Activated naive CD4-positive, alpha-beta T cell treated with anti-CD3 and anti-CD28 coated beads, Interleukin-2, amount 50 U/mL, for 16 hours (primary cell): Measurements from ENCODE around the gene PIP5K1B.

ENCODE experiments used
- DNase-seq: peaks from one replicate; pipeline ENCODE4 v3.0.0-alpha.2; 2020

The PIP5K1B gene

DNA sequence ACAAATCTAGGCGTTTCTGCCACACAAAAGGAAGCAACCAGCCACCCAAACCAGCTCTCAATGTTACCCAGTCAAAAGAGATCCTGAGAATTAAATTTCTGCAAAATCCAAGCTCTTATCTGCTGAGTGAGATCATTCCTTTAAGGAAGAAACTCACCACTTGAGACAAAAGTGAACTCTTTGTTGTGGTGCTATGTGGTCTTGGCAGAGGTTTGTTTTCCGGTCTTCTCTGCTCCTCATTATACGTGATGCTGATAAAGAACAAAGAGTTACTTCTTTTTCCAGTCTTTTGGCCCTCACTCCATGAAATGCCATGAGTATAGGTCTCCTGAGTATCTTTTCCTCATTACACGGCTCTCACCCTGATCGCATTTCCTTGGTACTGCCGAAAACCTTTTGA is 226.8 kb downstream of the PIP5K1B start:
- no peak for DNase-seq

DNA sequence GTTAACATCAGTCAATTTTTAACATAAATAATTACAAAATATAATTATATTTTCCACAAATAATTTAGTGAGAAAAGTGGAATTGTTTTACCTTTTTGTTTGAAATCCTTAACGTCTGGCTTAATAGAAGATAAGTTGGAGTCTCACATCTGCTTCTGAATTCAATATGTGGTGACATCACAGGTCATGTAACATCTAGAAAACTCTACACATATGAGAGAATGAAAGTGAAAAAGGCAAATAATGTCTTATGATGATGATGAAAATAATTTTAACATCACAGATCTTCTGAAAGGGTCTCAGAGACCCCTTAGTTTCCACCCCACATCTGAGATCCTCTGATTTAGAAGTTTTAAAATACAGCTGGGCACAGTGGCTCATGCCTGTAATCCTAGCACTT is 227.4 kb downstream of the PIP5K1B start:
- DNase-seq, result no peak

DNA sequence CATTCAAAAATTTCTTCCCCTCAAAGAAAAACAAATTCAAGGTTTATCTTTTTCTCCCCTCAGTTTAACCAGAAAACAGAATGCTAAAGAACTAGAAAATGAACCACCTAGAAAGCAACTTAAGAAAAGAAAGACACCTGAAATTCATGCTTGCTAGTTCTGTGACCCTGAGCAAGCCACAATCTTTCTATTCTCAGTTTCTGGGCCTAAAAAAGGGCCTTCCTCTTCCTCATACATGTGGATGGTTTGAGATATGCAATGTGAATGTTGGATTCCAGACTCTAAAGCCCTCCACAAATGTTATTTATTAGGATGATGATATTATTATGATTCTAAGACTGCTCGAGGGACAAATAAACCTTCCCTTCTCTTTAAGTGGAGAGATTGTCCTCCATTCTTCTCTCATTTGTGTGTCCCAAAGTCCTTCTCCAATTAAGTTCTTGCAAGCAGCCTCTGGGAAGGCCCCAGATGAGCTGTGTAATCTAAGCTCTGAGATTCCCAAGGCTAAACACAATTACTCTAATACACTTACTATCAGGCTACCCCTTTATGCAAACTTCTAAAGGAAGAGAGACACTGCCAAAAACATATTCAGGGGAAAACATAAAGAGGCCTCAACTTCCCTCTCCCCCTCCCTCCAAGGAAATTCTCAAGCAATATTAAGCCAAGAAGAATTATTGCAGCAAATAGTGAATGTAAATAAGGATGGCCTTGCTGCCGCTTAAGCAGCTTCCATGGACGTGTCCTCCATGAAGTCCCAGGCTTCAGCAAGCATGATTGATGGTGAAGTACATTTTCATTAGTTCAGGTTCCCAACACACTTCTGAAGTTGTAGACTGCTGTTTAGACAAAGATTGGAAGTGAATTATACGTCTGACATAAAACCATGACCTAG is 228.6 kb downstream of the PIP5K1B start:
- DNase-seq, result no peak

DNA sequence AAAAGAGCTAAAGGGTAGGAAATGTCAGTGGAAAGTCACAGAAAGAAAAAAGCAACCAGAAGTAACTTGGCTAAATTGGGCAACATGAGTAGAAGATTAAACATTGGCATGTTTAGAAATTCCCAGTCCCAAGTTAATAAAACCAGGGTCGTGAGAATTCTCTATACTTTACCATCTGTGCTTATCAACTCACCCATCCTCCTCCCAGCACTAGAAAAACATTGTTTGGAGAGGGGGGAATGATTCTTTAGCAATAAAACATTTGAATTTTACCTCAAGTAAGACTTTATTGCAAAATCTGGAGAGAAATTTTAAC is 229.2 kb downstream of the PIP5K1B start:
- no peak for DNase-seq

DNA sequence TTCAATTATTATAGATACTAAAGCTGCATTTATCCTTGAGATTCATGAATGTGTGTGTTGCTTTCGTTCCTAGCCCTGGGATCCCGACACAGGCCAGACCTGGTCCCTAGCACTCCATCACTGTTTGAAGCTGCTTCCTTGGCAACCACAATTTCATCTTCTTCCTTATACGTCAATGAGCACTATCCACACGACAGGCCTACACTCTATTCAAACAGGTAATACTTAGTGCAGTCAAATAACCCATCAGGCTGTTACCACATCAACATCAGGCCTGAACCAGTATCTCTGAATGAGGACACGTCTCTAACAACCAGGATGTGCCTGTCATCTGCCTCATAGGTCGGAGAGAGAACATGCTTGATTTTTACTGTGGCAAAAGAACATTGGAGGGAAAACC is 235.5 kb downstream of the PIP5K1B start:
- no peak for DNase-seq

DNA sequence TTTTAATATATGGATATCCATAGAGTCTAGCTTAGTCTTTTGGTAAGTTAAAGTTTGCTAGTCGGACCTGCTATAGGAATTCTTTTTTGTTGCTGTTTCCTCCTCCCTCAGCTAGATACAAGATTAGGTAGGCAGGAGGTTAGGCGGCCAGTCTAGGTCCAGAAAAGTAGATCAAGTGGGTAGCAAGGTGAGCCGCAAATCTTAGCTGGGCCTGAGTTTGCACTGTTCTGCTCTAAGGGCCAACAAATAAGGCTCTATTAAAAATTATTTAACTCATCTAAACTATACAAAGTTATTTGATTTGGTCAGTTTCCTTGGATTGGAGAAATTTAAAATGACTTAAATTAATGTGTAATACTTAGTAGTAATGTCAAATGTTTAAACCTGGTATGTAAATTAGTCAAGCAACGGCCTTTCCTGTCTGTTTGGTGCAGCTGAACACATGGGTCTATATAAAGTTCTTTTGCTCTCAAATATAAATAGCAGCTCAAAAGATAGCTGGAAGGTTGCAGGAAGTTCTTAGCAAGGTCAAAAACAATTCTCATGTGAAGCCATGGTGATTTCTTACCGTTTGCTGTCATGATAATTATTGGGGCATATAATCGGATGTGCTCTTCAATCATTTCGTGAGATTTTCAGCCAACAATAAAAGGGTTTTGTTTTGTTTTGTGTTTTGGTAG is 236.9 kb downstream of the PIP5K1B start:
- DNase-seq, result no peak

DNA sequence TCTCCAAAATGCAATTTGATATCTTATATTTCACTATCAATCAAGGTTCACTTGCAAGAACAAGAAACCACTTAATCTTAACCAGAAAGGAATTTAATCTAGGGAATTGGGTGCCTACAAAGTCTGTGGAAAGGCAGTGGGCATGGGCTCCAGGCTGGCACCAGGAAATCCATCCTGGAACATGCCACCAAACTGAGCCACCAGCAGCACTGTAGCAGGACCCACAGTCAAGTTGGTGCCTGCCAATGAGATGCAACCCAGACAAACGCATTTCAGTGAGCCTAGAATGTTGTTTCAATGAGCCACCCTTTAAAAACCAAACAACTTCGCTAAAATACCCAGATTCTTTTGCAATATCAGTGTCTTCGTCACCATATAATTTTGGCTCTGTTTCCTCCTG is 237.8 kb downstream of the PIP5K1B start:
- DNase-seq, result no peak

DNA sequence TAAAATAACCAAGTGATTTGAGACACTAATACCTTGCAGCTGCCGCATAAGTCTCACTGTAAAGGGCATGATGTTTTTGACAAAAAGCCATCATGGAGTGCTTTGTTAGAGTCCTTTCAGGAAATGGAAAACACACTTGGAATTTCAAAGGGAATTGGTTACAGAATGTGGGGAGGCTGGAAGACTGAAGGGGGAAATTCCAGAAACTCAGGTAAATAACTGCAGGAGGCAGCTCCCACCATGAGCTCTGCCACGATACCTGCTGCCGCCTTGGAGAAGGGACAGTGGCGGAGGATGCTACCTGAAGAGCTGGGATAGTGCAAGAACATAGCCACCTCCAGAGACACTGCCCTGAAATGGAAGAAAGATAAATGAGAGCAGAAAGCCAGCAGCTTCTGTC is 242.0 kb downstream of the PIP5K1B start:
- DNase-seq, result no peak

DNA sequence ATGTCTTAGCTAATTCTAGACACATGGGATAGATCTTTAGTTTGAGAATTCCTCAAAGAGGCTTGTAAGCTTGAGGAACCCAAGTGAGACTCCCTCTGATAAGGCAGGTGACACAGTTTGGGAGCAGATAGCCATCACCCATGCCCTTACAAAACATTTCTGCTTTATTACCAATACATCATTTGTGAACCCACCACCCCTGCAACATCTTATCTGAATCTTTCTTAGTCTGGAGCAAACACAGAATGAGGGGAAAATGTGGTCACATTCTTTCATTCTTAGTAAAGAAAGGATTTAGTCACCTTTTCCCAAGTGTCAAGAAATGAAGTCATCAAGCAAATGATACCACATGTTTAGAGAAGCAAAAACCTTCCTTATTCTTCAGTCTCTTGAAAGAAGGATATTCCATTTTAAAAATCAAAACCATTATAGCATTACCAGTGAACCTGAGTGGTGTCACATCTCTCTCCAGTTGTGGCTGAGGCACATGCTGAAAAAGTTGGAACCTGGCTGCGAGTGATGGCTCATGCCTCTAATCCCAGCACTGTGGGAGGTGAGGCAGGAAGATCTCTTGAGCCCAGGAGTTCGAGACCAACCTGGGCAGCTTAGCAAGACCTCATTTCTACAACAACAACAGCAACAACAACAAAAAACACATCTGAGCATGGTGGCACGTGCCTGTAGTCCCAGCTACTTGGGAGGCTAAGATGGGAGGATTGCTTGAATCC is 243.0 kb downstream of the PIP5K1B start:
- DNase-seq, result no peak

DNA sequence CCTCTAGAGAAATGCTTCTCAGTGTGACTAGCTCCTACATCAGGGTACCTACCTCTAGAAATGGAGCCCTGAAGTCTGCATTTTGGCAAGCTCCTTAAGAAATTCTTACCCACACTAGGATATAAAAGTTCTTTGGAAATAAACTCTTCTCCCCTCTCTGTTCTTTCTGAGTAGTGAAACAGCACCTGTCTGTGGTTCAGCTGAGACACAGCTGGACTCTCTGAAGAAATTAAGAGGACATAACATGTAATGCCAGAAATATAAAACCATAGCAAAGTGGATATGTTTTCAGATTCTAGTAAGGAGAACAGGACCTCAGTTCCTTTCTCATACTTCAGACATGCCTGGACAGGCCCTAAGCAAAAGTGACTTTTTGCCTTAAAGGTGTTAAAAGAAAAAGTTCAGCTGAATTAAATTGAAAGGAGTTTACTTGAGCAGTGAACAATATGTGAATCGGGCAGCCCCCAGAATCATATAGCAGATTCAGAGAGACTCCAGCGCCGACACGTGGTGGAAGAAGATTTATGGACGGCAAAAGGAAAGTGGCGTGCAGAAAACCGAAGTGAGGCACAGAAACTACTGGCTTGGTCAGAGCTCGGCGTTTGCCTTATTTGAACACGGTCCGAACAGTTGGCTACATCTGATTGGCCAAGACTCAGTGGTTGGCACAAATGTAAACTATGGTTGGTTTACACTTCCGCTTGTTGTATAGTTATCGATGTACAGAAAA is 244.4 kb downstream of the PIP5K1B start:
- DNase-seq, result peak; percentile 24

DNA sequence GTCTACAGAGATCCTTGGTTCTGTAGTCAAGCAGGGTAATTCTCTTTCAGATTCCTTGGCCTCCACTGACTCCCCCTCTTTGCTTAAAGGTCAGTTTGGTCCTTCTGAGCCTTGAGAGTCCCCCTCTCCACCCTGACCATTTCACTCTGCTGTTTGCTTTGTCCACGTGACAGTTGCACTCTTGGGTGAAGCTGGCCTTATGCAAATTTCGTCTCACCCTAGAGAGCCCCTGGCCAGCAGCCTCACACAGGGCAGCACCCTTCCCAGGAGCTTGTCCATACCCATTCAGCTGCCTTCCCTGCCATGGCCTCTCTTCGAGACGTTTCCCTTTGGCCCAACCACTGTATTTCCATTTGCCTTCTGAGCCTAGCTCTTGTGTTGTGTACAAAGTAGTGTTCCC is 245.1 kb downstream of the PIP5K1B start:
- DNase-seq, result no peak

DNA sequence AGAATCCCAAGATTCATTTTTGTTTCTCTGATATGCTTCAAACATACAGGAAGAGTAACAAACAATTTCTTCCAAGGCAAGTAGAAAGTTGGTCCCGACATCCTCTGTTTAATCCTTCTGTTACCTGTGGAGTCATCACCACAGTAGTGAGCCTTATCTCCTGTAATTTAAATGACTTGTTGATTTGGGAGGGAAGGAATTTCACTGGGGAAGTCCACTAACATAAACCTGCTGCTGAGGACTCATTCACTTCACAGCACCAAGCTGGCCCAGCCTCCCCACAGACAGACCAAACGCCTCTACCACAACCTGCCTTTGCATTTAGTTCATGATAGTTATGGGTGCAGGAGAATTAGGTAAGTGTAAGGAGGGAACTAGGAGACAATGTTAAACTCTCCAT is 245.6 kb downstream of the PIP5K1B start:
- no peak for DNase-seq

DNA sequence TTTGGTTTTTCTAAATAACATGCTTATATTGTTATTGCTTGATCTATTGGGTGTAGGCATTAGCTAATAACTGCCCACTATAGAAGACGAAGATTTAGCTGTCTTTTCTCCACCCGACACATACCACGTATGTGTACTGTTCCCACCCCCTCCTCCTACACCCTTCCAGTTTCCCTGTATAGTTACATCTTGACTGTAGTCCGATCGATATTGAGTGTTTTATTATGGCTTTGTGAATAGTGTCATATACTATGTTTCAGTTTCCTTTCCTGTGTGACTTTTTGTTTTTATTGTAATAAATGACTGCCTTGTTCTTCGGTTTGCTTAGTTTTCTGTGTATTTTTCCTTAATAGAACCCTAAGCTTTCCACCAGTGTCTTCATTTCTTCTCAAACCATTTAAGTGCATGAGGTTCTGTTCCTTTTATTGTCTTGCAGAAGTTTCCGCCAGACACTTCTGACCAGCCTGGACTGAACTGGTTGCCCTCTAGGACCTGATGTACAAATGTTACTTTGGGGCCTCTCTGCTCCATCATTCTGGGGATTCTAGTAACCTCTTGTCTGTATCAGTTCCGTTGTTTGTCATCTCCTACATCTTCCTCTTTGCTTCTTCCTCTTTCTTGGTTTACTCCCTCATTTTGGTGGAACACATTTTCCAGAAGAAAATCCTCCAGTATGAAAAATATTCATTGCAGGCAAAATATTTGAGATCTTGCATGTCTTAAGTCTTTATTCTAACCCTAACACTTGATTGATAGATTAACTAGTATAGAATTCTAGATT is 247.0 kb downstream of the PIP5K1B start:
- DNase-seq, result no peak

DNA sequence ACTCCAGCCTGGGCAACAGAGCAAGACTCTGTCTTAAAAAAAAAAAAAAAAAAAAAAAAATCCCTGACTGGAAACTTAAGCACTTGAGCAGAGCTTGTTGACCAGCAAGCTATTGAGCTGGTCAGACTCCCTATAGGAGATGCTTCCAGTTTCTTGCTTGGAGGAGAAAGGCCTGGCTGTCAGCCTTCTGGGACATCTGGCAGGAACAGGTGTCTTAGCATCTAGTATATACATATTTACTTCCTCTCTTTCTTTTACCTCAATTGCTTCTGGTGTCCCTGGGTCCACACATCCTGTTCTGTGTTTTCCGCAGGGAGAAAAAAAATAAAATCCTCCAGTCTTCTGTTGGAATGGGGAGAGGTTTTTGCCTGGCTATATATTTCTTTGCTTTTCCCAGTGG is 248.7 kb downstream of the PIP5K1B start:
- DNase-seq, result no peak

DNA sequence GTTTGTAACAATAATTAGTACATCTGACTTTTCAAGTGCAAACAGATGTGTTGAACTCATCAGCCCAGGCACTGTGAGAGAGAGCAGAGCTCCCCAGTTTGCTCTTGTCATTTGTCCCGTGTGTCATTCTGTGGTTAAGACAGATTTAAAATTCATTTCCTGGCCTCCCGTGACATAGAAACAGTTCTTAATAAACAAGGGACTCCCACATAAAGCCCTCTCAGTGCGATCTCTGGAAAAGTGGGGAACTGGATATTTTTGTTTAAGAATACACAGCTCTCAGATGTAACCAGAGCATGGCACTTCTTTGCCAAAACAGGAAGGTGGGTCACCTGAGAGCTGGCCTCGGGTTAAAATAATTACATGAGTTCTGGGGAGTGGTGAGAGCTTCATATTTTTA is 250.3 kb downstream of the PIP5K1B start:
- DNase-seq, result no peak

DNA sequence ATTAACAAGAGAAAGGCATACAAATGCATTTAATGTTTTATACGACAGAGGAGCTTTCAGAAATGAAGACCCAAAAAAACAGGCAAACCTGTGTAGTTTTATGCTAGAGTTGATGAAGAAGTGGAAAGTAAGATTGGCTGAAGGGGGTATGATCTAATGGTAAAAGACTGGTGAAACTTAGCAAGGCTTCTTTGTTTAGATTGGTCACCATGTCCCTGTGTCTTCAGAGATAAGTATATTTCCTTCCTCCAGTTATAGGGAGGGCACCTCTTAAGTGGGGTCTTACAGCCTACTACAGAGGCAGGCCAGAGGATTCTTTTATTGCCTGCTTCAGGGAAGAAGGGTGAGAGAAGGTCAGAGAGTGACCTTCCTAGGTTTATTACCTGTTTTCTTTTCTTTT is 252.4 kb downstream of the PIP5K1B start:
- no peak for DNase-seq

DNA sequence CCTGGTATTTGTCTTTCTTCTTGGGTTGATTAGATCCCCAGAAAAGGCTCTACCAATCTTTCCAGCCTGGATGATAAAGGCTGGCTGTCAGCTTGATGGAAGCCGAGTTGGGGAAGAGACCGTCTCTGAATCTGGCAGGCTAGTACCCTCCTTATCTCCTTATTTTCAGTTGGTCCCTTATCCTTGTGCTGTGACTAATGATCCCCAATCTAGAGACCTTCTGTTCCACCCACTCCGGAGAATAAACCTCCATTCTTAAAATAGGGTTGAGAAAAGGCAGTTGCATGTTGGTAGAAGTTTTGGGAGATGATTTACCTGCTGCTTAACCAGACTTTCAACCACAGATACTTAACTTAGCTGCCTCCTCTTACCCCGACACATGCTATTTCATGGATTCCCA is 256.5 kb downstream of the PIP5K1B start:
- DNase-seq, result no peak

DNA sequence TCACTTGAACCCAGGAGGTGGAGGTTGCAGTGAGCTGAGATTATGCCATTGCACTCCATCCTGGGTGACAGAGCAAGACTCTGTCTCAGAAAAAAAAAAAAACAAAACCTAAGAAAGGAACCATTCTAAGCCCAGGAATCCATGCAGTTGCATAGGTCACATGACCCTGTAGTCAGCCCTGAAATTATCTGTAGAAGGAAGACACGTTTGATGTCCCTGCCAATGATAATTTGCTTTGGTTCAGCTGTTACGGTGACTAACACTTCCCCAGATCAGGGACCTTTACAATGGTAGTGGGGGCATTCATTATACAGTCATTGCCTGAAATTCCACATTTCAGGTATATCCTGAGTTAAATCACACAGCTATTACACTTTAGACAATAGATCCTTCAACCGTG is 258.4 kb downstream of the PIP5K1B start:
- DNase-seq, result no peak

DNA sequence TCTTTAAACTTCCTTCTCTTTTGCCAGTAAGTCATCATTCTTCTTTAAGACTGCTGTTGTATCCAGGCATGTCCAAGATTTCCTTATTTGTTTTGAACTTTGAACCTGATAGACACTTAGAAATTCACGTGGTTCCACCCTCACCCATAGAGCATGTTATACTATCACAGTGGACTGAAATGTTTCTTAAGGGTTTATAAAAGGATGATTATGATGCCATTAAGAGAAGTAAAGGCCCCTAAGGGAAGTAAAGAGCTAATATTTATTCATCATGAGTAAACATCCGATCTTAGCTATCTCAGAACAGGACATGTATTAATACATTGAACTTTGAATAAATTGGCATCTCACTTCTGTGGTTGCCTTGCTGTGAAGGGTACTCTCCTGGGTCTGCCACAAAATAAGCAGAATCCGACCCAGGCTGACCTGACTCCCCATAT is 259.1 kb downstream of the PIP5K1B start:
- DNase-seq, result no peak

DNA sequence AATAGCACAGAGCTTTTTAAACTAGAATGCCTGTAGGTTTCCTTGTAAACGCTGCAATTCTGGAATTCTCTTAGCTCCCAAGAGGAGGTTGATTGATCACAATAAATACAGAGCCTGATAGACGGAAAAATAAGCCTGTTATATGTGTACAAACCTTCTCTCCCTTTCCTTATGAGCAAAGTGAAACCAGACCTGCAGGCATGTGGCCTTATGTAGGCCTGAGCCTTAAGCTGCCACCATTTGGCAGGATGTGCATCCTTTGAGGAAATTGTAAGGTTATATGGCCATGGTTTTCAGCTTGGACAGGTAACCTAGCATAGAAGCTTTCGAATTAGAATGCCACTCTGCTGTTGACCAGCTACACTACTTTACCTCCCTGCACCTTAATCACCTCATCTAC is 259.7 kb downstream of the PIP5K1B start:
- DNase-seq, result no peak

DNA sequence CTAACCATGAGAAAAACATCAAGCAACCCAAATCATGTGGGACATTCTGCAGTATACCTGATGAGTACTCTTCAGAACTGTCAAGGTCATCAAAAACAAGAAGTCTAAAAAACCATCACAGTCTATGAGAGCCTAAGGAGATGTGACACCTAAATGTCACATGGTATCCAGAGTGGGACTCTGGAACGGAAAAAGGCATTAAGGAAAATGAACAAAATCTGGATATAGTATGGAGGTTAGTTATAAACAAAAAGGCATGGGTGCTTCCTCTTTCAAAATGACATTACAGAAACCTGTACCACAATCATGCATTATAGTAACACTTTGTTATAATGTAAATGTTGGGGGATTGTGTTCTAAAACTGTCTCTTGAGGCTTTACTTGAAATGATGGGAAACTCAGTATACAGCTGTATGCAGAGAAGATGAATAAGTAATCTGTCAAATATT is 261.5 kb downstream of the PIP5K1B start:
- DNase-seq, result no peak

DNA sequence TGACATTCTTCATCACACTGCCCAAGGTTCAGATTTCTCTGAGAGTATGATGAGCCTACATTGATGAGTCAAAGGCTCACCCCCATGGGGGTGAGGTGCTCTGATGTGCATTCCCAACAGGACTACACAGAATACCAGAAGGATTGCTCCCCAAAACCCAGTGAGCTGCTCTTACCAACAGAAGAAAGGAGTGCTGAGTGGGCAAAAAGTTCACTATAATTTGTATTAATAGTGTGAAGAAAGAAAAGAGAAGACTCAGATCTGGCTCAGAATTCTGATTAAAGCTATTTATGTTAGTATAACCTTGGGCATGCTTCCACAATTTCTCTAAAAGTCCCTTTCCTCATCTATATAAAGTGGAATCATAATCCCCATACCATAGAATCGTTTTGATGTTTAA is 262.8 kb downstream of the PIP5K1B start:
- no peak for DNase-seq
